Skeletal muscle satellite cell (primary cell): ENCODE measurements around the gene EFL1.

Experiments used
- H3K27me3 ChIP-seq: 2 replicates; pipeline ENCODE4 v1.7.0; 2013; ENCODE audit warnings: low read length; ENCODE audit not compliant: control insufficient read depth, insufficient read depth
- H3K36me3 ChIP-seq: 2 replicates; pipeline ENCODE4 v1.7.0; 2013; ENCODE audit warnings: mild to moderate bottlenecking, control low read depth, low read length; ENCODE audit not compliant: insufficient read depth
- H3K4me1 ChIP-seq: 2 replicates; pipeline ENCODE4 v1.7.0; 2013; ENCODE audit warnings: low read length; ENCODE audit not compliant: control insufficient read depth, insufficient read depth
- H3K4me2 ChIP-seq: 2 replicates; pipeline ENCODE4 v1.7.0; 2013; ENCODE audit warnings: mild to moderate bottlenecking, low read length
- H3K4me3 ChIP-seq: 2 replicates; pipeline ENCODE4 v1.7.0; 2013; ENCODE audit warnings: low read length
- H3K9ac ChIP-seq: 2 replicates; pipeline ENCODE4 v1.7.0; 2013; ENCODE audit warnings: mild to moderate bottlenecking, low read depth, low read length, moderate library complexity
- H3K9me3 ChIP-seq: replicated peaks from 2 replicates; pipeline ENCODE4 v1.7.0; 2013; ENCODE audit warnings: mild to moderate bottlenecking, control low read depth, low read length

EFL1 gene

GRCh38 chr15:82111918-82112317 is 150.6 kb downstream of the EFL1 start:
- Histone ChIP-seq H3K4me3 (no peak overlapping the region), H3K4me2 (no peak overlapping the region), H3K9me3 (no peaks in the 10 kb centered on the region), H3K4me1 (peaks cover 9% of the 10 kb centered on the region), H3K36me3 (no peaks in the 10 kb centered on the region), H3K27me3 (no peaks in the 10 kb centered on the region), H3K9ac (no peak overlapping the region)

GRCh38 chr15:82110144-82110543 is 152.4 kb downstream of the EFL1 start:
- no peaks in the 10 kb centered on the region for H3K36me3 ChIP-seq
- peaks cover 24% of the 10 kb centered on the region for H3K4me1 ChIP-seq
- no peak overlapping the region for H3K4me3 ChIP-seq
- H3K4me2 ChIP-seq: no peak overlapping the region
- no peak overlapping the region for H3K9ac ChIP-seq
- no peaks in the 10 kb centered on the region for H3K27me3 ChIP-seq
- H3K9me3 ChIP-seq: no peaks in the 10 kb centered on the region

- no peak overlapping the region for H3K4me2 ChIP-seq
- H3K4me1 ChIP-seq: peaks cover 24% of the 10 kb centered on the region
- no peaks in the 10 kb centered on the region for H3K9me3 ChIP-seq
- H3K36me3 ChIP-seq: no peaks in the 10 kb centered on the region
- H3K4me3 ChIP-seq: no peak overlapping the region
- H3K27me3 ChIP-seq: no peaks in the 10 kb centered on the region
- no peak overlapping the region for H3K9ac ChIP-seq
Measured at GRCh38 chr15:82108489-82109078, 153.9 kb downstream of the EFL1 start.

GRCh38 chr15:82106679-82107078 is 155.9 kb downstream of the EFL1 start:
- Histone ChIP-seq H3K27me3 (no peaks in the 10 kb centered on the region), H3K9me3 (no peaks in the 10 kb centered on the region), H3K4me3 (no peak overlapping the region), H3K4me2 (no peak overlapping the region), H3K9ac (peak overlapping the region; percentile 45), H3K4me1 (peaks cover 18% of the 10 kb centered on the region), H3K36me3 (no peaks in the 10 kb centered on the region)

- Histone ChIP-seq H3K4me3 (no peak overlapping the region), H3K36me3 (no peaks in the 10 kb centered on the region), H3K9ac (peak overlapping the region; percentile 66), H3K4me2 (peak overlapping the region; percentile 34), H3K9me3 (no peaks in the 10 kb centered on the region), H3K27me3 (no peaks in the 10 kb centered on the region), H3K4me1 (peaks cover 20% of the 10 kb centered on the region)
Measured at GRCh38 chr15:82105451-82106215, 156.9 kb downstream of the EFL1 start.

- Histone ChIP-seq H3K36me3 (no peaks in the 10 kb centered on the region), H3K4me3 (no peak overlapping the region), H3K4me1 (peaks cover 27% of the 10 kb centered on the region), H3K27me3 (no peaks in the 10 kb centered on the region), H3K9me3 (no peaks in the 10 kb centered on the region), H3K9ac (no peak overlapping the region), H3K4me2 (no peak overlapping the region)
Measured at GRCh38 chr15:82103468-82103867, 159.1 kb downstream of the EFL1 start.

GRCh38 chr15:82100111-82100929 is 162.2 kb downstream of the EFL1 start:
- H3K27me3 ChIP-seq: no peaks in the 10 kb centered on the region
- H3K4me2 ChIP-seq: peak overlapping the region; percentile 20
- H3K36me3 ChIP-seq: no peaks in the 10 kb centered on the region
- no peaks in the 10 kb centered on the region for H3K9me3 ChIP-seq
- peaks cover 12% of the 10 kb centered on the region for H3K4me1 ChIP-seq
- no peak overlapping the region for H3K4me3 ChIP-seq
- peak overlapping the region; percentile 14 for H3K9ac ChIP-seq

GRCh38 chr15:82098674-82099073 is 163.9 kb downstream of the EFL1 start:
- Histone ChIP-seq H3K4me1 (peaks cover 17% of the 10 kb centered on the region), H3K36me3 (no peaks in the 10 kb centered on the region), H3K4me3 (no peak overlapping the region), H3K9ac (no peak overlapping the region), H3K27me3 (no peaks in the 10 kb centered on the region), H3K9me3 (no peaks in the 10 kb centered on the region), H3K4me2 (no peak overlapping the region)

- H3K9ac ChIP-seq: no peak overlapping the region
- H3K27me3 ChIP-seq: no peaks in the 10 kb centered on the region
- H3K4me2 ChIP-seq: no peak overlapping the region
- H3K9me3 ChIP-seq: peaks cover 3% of the 10 kb centered on the region
- no peaks in the 10 kb centered on the region for H3K36me3 ChIP-seq
- no peak overlapping the region for H3K4me3 ChIP-seq
- H3K4me1 ChIP-seq: peaks cover 17% of the 10 kb centered on the region
Measured at GRCh38 chr15:82095803-82096202, 166.7 kb downstream of the EFL1 start.

GRCh38 chr15:82093774-82094211 is 168.7 kb downstream of the EFL1 start:
- H3K4me3 ChIP-seq: peak overlapping the region; percentile 42

GRCh38 chr15:82093325-82093724 is 169.2 kb downstream of the EFL1 start:
- H3K27me3 ChIP-seq: no peaks in the 10 kb centered on the region
- H3K9ac ChIP-seq: no peak overlapping the region
- H3K4me1 ChIP-seq: peaks cover 8% of the 10 kb centered on the region
- H3K4me2 ChIP-seq: no peak overlapping the region
- no peaks in the 10 kb centered on the region for H3K36me3 ChIP-seq
- H3K4me3 ChIP-seq: no peak overlapping the region
- H3K9me3 ChIP-seq: peaks cover 3% of the 10 kb centered on the region

More at GRCh38 chr15:82093774-82094211, 168.7 kb downstream of the EFL1 start:
- Histone ChIP-seq H3K4me2 (peak overlapping the region; percentile 64), H3K4me1 (peaks cover 8% of the 10 kb centered on the region), H3K36me3 (no peaks in the 10 kb centered on the region), H3K9me3 (peaks cover 3% of the 10 kb centered on the region), H3K27me3 (no peaks in the 10 kb centered on the region), H3K9ac (no peak overlapping the region)
